SJCRH30 (cell line): ENCODE results near the gene TOX2. TPM values are rescaled to one million over a fixed set of nuclear protein-coding genes. Genes with fewer than 3 reads are reported as not detected.

Experiments
- DNase-seq, 2 experiments: peaks; one replicate each; pipeline ENCODE4 v3.0.0-alpha.2; 2015 to 2020
- H3K27ac ChIP-seq: fragments of 250-450 bp; sonication (Bioruptor Pico); 2 replicates; pipeline ENCODE4 v1.5.1; 2020; ENCODE audit warnings: mild to moderate bottlenecking, moderate library complexity
- H3K27me3 ChIP-seq: fragments of 250-450 bp; sonication (Bioruptor Pico); 2 replicates; pipeline ENCODE4 v1.5.1; 2020; ENCODE audit warnings: mild to moderate bottlenecking, moderate library complexity
- H3K36me3 ChIP-seq: fragments of 250-450 bp; sonication (Bioruptor Pico); 2 replicates; pipeline ENCODE4 v1.5.1; 2020; ENCODE audit warnings: mild to moderate bottlenecking, moderate library complexity
- H3K4me1 ChIP-seq: fragments of 250-450 bp; sonication (Bioruptor Pico); 2 replicates; pipeline ENCODE4 v1.5.1; 2020; ENCODE audit warnings: mild to moderate bottlenecking, moderate library complexity
- H3K4me3 ChIP-seq: fragments of 250-450 bp; sonication (Bioruptor Pico); 2 replicates; pipeline ENCODE4 v1.5.1; 2020; ENCODE audit warnings: mild to moderate bottlenecking, moderate library complexity
- H3K9me3 ChIP-seq: fragments of 250-450 bp; sonication (Bioruptor Pico); replicated peaks from 2 replicates; pipeline ENCODE4 v1.5.1; 2020; ENCODE audit warnings: mild to moderate bottlenecking, moderate library complexity
- total RNA-seq: library from RNA; depleted of rRNA; stranded (reverse); fragments of >200 nt; shearing (Covaris generic); gene quantifications from 2 replicates; pipeline ENCODE4 v1.2.3, GENCODE V29; 2014; rRNA removed

The TOX2 gene
- total RNA-seq, 1 experiment from 2014 or later = 10.1 TPM

- no peak overlapping the region for H3K4me3 ChIP-seq
- peaks cover 6% of the 10 kb centered on the region for H3K4me1 ChIP-seq
- H3K9me3 ChIP-seq = peaks cover 8% of the 10 kb centered on the region
- H3K27me3 ChIP-seq = no peaks in the 10 kb centered on the region
- H3K36me3 ChIP-seq = no peaks in the 10 kb centered on the region
- DNase-seq = no peak
- no peak overlapping the region for H3K27ac ChIP-seq
Observed at GRCh38 chr20:44112889-44113617, 198.4 kb downstream of the TOX2 start.

DNA sequence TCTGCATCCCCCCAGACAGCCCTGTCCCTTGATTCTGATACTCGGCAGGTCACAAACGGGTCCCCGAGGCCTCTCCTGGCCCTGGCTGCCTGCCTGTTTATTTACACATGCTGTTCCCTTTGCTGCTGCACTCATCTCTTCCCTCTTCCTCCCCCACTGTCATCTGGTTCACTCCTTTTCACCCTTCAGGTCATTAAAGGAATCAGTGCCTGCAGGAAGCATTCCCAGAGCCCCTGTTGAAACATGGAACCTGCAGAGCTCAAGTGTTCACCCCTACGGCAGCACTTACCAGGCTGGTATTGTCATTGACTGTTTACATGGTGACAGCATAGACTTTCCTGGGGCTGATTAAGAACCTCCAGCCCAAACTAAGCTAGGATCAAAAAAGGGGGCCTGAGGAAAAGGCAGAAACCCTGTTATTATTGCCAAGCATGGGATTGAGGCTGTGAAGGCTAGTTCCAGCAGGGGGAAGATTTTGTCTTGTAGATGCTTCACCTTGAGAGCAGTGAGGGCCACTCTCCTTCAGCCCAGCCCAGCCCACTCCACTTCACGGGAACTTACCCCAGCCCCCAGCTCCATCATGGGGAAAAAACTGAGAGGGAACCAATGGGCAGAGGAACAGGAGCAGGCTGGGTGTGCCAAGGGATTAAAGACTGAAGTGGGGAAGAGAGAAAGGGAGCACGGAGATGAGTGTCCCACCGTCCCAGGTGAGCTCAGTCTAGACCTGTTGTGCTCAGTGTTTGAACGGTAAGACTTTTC is 199.1 kb downstream of the TOX2 start:
- no peaks in the 10 kb centered on the region for H3K27me3 ChIP-seq
- peaks cover 4% of the 10 kb centered on the region; the same call in 1 of the 2 replicates for H3K9me3 ChIP-seq
- no peak overlapping the region for H3K4me3 ChIP-seq
- peaks cover 6% of the 10 kb centered on the region for H3K4me1 ChIP-seq
- DNase-seq = no peak
- no peaks in the 10 kb centered on the region for H3K36me3 ChIP-seq
- no peak overlapping the region for H3K27ac ChIP-seq

DNA sequence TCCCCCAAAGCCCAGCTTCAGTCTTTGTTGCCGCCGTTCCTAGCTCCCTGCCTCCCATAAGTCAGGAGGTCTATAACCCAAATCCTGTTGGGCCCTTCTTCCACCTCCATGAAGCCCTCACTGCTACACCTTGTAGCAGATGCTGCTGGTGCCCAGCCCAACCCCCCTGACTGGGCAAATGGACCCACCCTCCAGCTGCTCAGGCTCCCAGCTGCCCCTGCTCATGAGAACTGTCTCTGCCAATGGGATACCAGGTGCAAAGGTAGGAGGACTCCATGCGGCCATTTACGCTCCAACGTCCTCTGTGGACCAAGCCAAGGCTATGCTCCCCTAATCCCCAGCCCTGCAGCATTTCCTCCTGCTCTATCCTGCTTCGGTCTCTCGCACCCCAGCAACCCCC is 200.5 kb downstream of the TOX2 start:
- no peak for DNase-seq
- H3K27me3 ChIP-seq = no peaks in the 10 kb centered on the region
- no peaks in the 10 kb centered on the region for H3K9me3 ChIP-seq
- no peak overlapping the region for H3K27ac ChIP-seq
- peaks cover 6% of the 10 kb centered on the region for H3K4me1 ChIP-seq
- no peaks in the 10 kb centered on the region for H3K36me3 ChIP-seq
- H3K4me3 ChIP-seq = no peak overlapping the region

- Histone ChIP-seq H3K27ac (no peak overlapping the region), H3K27me3 (no peaks in the 10 kb centered on the region), H3K36me3 (no peaks in the 10 kb centered on the region), H3K4me1 (peaks cover 6% of the 10 kb centered on the region), H3K4me3 (no peak overlapping the region), H3K9me3 (no peaks in the 10 kb centered on the region)
- DNase-seq = no peak
Observed at GRCh38 chr20:44115762-44116644, 201.4 kb downstream of the TOX2 start.

DNA sequence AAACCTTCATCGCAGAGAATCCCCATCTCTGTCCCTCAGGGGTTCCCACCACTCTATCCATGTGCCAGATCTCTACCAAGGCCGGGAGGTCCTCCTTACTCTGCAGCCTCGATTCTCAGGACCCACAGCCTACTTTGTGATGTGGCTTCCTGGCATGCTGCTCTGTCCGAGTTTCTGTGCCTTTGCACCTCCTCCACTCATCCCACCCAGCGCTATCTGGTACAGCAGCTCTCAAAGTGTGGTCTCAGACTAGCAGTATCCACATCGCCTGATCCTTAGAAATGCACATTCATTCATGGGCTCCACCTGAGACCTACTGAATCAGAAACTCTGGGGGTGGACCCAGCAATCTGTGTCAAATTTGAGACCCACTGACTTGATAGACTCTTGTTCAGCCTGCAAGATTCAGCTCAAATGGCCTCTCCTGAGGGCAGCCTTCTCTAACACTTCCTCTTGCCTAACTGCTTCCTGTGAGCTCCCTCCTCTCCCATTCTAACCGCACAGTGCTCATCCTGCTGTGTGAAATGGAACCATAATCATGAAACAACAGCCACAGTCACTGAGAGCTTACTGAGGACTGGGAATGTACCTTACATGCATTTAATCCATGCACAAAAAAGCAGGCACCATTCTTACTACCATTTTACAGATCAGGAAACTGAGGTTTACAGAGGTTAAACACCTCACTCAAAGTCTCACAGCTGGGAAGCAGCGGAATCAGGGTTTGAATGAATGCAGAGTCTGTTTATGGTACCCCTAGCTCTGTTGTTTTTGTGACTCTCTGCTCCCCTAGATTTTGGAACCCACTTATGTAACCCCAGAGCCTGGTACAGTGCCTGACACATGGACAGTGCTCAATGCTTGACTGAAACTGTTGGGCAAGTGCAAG is 202.9 kb downstream of the TOX2 start:
- no peaks in the 10 kb centered on the region; the same call in 1 of the 2 replicates for H3K4me1 ChIP-seq

GRCh38 chr20:44118185-44119033 is 203.8 kb downstream of the TOX2 start:
- Histone ChIP-seq H3K27ac (no peak overlapping the region), H3K4me3 (no peak overlapping the region), H3K27me3 (no peaks in the 10 kb centered on the region), H3K4me1 (no peaks in the 10 kb centered on the region; the same call in 1 of the 2 replicates), H3K36me3 (no peaks in the 10 kb centered on the region), H3K9me3 (no peaks in the 10 kb centered on the region)
- DNase-seq = no peak

More for the DNA sequence above, 202.9 kb downstream of the TOX2 start:
- Histone ChIP-seq H3K27ac (no peak overlapping the region), H3K27me3 (no peaks in the 10 kb centered on the region), H3K36me3 (no peaks in the 10 kb centered on the region), H3K4me3 (no peak overlapping the region), H3K9me3 (no peaks in the 10 kb centered on the region)
- DNase-seq = no peak

Other genes starting within 250 kb of the TOX2 start
- gene MYBL2, start 247.7 kb upstream of the TOX2 start, total RNA-seq = 181 and 191 TPM in 2 replicates
- not detected in 2 replicates for gene GTSF1L, start 187.8 kb upstream of the TOX2 start, total RNA-seq